HCT116 (cell line): ENCODE data around the gene KRTAP9-1.

Experiments used
- CBX3 ChIP-seq: IDR thresholded peaks from 2 replicates; pipeline ENCODE4 v1.6.1; 2012; ENCODE audit warnings: low read depth
- CEBPB ChIP-seq: IDR thresholded peaks from 2 replicates; pipeline ENCODE4 v1.6.1; 2012; ENCODE audit warnings: low read depth
- EZH2 ChIP-seq: fragments of 200-600 bp; sonication (generic); IDR thresholded peaks from 2 replicates; pipeline ENCODE4 v1.6.1; 2017; ENCODE audit warnings: antibody characterized with exemption, mixed run types
- POLR2A ChIP-seq: IDR thresholded peaks from 2 replicates; pipeline ENCODE4 v1.7.0; 2011; ENCODE audit warnings: borderline replicate concordance; ENCODE audit not compliant: insufficient read depth, insufficient read length; ENCODE audit errors: extremely low read depth
- POLR2AphosphoS5 ChIP-seq: IDR thresholded peaks from 2 replicates; pipeline ENCODE4 v1.6.1; 2011; ENCODE audit warnings: mild to moderate bottlenecking, low read depth, low read length, moderate library complexity
- SIN3A ChIP-seq: IDR thresholded peaks from 2 replicates; pipeline ENCODE4 v1.6.1; 2012; ENCODE audit warnings: low read depth
- SP1 ChIP-seq: IDR thresholded peaks from 2 replicates; pipeline ENCODE4 v1.6.1; 2012; ENCODE audit warnings: low read depth
- ZFX ChIP-seq: fragments of 450-650 bp; IDR thresholded peaks from 2 replicates; pipeline ENCODE4 v1.6.1; 2017
- TF ChIP-seq, protein P1 (sequence below), 3 experiments: fragments of 200-600 bp in 1 of 3; sonication (generic) in 1 of 3; IDR thresholded peaks in 2 of 3; conservative IDR thresholded peaks in 1 of 3; 2 replicates each; pipeline ENCODE4 v1.5.1; 2012 to 2017; ENCODE audit warnings: low read depth in 2 of 3, low read length in 2 of 3, antibody characterized with exemption in 1 of 3, borderline replicate concordance in 1 of 3, control low read depth in 1 of 3, mild to moderate bottlenecking in 1 of 3, mixed read lengths in 1 of 3, mixed run types in 1 of 3, moderate library complexity in 1 of 3; ENCODE audit not compliant: insufficient read depth in 1 of 3
- TF ChIP-seq, protein P2 (sequence below): IDR thresholded peaks from 2 replicates; pipeline ENCODE4 v1.6.1; 2012; ENCODE audit warnings: low read depth
- TF ChIP-seq, protein P3 (sequence below): IDR thresholded peaks from 2 replicates; pipeline ENCODE4 v1.6.1; 2011; ENCODE audit warnings: mild to moderate bottlenecking, low read length, moderate library complexity; ENCODE audit not compliant: insufficient replicate concordance; ENCODE audit errors: extremely low read depth

DNA sequence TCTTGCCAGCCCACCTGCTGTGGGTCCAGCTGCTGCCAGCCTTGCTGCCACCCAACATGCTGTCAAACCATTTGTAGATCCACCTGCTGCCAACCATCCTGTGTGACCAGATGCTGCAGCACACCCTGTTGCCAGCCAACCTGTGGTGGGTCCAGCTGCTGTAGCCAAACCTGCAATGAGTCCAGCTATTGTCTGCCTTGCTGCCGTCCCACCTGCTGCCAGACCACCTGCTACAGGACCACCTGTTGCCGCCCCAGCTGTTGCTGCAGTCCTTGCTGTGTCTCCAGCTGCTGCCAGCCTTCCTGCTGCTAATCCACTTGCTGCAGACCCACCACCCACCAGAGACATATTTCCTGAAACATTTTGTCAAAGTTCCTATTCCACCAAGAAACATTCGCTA, 641 bp downstream of the KRTAP9-1 start:
- TF ChIP-seq EZH2 (no peak), CEBPB (no peak), SIN3A (no peak), CBX3 (no peak), ZFX (no peak), POLR2AphosphoS5 (no peak), POLR2A (no peak), SP1 (no peak)
- TF ChIP-seq, protein P1, sequence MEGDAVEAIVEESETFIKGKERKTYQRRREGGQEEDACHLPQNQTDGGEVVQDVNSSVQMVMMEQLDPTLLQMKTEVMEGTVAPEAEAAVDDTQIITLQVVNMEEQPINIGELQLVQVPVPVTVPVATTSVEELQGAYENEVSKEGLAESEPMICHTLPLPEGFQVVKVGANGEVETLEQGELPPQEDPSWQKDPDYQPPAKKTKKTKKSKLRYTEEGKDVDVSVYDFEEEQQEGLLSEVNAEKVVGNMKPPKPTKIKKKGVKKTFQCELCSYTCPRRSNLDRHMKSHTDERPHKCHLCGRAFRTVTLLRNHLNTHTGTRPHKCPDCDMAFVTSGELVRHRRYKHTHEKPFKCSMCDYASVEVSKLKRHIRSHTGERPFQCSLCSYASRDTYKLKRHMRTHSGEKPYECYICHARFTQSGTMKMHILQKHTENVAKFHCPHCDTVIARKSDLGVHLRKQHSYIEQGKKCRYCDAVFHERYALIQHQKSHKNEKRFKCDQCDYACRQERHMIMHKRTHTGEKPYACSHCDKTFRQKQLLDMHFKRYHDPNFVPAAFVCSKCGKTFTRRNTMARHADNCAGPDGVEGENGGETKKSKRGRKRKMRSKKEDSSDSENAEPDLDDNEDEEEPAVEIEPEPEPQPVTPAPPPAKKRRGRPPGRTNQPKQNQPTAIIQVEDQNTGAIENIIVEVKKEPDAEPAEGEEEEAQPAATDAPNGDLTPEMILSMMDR (IDR thresholded peaks at IDR 0.05 in 2 of 3, conservative IDR thresholded peaks at IDR 0.05 in 1 of 3; ENCODE audit: borderline replicate concordance in 1 of 3, insufficient read depth in 1 of 3, low read depth in 2 of 3, low read length in 2 of 3) = no peak
- TF ChIP-seq, protein P2, sequence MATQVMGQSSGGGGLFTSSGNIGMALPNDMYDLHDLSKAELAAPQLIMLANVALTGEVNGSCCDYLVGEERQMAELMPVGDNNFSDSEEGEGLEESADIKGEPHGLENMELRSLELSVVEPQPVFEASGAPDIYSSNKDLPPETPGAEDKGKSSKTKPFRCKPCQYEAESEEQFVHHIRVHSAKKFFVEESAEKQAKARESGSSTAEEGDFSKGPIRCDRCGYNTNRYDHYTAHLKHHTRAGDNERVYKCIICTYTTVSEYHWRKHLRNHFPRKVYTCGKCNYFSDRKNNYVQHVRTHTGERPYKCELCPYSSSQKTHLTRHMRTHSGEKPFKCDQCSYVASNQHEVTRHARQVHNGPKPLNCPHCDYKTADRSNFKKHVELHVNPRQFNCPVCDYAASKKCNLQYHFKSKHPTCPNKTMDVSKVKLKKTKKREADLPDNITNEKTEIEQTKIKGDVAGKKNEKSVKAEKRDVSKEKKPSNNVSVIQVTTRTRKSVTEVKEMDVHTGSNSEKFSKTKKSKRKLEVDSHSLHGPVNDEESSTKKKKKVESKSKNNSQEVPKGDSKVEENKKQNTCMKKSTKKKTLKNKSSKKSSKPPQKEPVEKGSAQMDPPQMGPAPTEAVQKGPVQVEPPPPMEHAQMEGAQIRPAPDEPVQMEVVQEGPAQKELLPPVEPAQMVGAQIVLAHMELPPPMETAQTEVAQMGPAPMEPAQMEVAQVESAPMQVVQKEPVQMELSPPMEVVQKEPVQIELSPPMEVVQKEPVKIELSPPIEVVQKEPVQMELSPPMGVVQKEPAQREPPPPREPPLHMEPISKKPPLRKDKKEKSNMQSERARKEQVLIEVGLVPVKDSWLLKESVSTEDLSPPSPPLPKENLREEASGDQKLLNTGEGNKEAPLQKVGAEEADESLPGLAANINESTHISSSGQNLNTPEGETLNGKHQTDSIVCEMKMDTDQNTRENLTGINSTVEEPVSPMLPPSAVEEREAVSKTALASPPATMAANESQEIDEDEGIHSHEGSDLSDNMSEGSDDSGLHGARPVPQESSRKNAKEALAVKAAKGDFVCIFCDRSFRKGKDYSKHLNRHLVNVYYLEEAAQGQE = no peak
- TF ChIP-seq, protein P3, sequence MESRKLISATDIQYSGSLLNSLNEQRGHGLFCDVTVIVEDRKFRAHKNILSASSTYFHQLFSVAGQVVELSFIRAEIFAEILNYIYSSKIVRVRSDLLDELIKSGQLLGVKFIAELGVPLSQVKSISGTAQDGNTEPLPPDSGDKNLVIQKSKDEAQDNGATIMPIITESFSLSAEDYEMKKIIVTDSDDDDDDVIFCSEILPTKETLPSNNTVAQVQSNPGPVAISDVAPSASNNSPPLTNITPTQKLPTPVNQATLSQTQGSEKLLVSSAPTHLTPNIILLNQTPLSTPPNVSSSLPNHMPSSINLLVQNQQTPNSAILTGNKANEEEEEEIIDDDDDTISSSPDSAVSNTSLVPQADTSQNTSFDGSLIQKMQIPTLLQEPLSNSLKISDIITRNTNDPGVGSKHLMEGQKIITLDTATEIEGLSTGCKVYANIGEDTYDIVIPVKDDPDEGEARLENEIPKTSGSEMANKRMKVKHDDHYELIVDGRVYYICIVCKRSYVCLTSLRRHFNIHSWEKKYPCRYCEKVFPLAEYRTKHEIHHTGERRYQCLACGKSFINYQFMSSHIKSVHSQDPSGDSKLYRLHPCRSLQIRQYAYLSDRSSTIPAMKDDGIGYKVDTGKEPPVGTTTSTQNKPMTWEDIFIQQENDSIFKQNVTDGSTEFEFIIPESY = no peak
